ENCODE data around the gene JUND.

DNA sequence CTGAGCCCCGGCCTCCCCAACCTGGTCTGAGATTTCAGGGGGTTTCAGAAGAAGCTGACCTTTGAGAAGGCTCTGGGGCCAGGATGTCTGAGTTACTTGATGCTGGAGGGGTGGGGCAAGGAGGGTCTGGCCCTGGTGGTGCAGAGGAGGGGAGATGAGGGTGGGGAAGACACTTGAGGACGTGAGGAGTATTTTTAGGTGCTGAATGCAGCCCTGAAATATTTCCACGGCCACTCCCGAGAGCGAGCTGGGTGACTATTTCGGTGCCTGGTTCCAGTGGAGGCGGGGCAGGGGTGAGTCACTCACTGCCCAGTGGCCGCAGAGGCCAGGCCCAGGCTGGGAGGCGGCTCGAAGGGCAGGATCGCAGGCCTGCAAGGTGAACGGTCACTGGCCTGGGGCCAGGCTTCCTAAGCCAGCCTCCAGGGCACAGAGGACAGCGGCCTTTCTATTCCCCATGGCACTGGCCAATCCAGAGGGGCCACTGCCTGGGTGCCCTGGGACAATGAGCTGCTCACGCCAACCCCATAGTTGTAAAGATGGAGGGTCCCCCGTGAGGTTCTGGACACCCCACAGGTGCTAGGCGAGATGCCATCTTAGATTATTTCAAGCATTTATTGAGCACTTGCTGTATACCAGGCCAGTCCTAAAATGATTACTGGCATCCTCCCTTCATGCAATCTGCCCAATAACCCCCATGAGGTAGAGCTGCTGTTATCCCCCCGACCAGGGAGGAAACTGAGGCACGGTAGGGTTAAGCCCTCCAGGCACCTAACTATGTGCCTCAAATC lies 19.7 kb upstream of the JUND start:
- TF ChIP-seq GABPA (IDR thresholded peaks at IDR 0.05; ENCODE audit: low read depth) (no peak), NFIC (IDR thresholded peaks at IDR 0.05; ENCODE audit: borderline replicate concordance) (peak; percentile 67), TCF12 (IDR thresholded peaks at IDR 0.05) (peak; percentile 56; the same call in 1 of the 2 replicates), MXI1 (IDR thresholded peaks at IDR 0.05; ENCODE audit: low read depth, low read length) (no peak), RAD21 (IDR thresholded peaks at IDR 0.05; ENCODE audit: low read length) (no peak), CHD2 (IDR thresholded peaks at IDR 0.05; ENCODE audit: low read length, partially characterized antibody) (no peak)
- TF ChIP-seq, protein P1, sequence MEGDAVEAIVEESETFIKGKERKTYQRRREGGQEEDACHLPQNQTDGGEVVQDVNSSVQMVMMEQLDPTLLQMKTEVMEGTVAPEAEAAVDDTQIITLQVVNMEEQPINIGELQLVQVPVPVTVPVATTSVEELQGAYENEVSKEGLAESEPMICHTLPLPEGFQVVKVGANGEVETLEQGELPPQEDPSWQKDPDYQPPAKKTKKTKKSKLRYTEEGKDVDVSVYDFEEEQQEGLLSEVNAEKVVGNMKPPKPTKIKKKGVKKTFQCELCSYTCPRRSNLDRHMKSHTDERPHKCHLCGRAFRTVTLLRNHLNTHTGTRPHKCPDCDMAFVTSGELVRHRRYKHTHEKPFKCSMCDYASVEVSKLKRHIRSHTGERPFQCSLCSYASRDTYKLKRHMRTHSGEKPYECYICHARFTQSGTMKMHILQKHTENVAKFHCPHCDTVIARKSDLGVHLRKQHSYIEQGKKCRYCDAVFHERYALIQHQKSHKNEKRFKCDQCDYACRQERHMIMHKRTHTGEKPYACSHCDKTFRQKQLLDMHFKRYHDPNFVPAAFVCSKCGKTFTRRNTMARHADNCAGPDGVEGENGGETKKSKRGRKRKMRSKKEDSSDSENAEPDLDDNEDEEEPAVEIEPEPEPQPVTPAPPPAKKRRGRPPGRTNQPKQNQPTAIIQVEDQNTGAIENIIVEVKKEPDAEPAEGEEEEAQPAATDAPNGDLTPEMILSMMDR (IDR thresholded peaks at IDR 0.05) = no peak
- TF ChIP-seq, protein P2, sequence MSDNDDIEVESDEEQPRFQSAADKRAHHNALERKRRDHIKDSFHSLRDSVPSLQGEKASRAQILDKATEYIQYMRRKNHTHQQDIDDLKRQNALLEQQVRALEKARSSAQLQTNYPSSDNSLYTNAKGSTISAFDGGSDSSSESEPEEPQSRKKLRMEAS (IDR thresholded peaks at IDR 0.05; ENCODE audit: low read depth) = no peak
